Stomach smooth muscle (tissue), 2 donors: Measurements from ENCODE around the gene SETD1B.

Experiments
- H3K27ac ChIP-seq: one replicate; pipeline ENCODE4 v1.7.0; 2013; ENCODE audit warnings: mild to moderate bottlenecking, low read length, inconsistent platforms
- H3K27me3 ChIP-seq, 2 donors: one replicate each; pipeline ENCODE4 v1.7.0; 2013; ENCODE audit warnings: low read length in 2 of 2; ENCODE audit not compliant: insufficient read depth in 2 of 2, control insufficient read depth in 1 of 2
- H3K36me3 ChIP-seq, 2 donors: one replicate each; pipeline ENCODE4 v1.7.0; 2013; ENCODE audit warnings: low read length in 2 of 2; ENCODE audit not compliant: control insufficient read depth in 2 of 2, insufficient read depth in 2 of 2
- H3K4me1 ChIP-seq: one replicate; pipeline ENCODE4 v1.7.0; 2013; ENCODE audit warnings: low read length; ENCODE audit not compliant: control insufficient read depth, insufficient read depth
- H3K4me3 ChIP-seq, 2 donors: one replicate each; pipeline ENCODE4 v1.7.0; 2013; ENCODE audit warnings: low read length in 2 of 2
- H3K9ac ChIP-seq, 2 donors: one replicate each; pipeline ENCODE4 v1.7.0; 2013; ENCODE audit warnings: low read length in 2 of 2, mild to moderate bottlenecking in 1 of 2
- H3K9me3 ChIP-seq, 2 donors: one replicate each; pipeline ENCODE4 v1.7.0; 2013; ENCODE audit warnings: low read length in 2 of 2; ENCODE audit not compliant: control insufficient read depth in 2 of 2
- donor health status: healthy.
- donor health status: Pancreatic carcinoma.

SETD1B gene

GRCh38 chr12:121820056-121820455 lies 16.2 kb downstream of the SETD1B start:
- Histone ChIP-seq H3K27ac (no peak overlapping the region), H3K4me1 (no peaks in the 10 kb centered on the region), H3K9me3 (no peaks in the 10 kb centered on the region), H3K27me3 (no peaks in the 10 kb centered on the region), H3K9ac (no peak overlapping the region), H3K4me3 (no peak overlapping the region), H3K36me3 (peaks cover 45 to 49% of the 10 kb centered on the region in 2 donors)

- Histone ChIP-seq H3K27ac (no peak overlapping the region), H3K4me3 (no peak overlapping the region), H3K9ac (no peak overlapping the region), H3K4me1 (no peaks in the 10 kb centered on the region), H3K36me3 (peaks cover 40 to 46% of the 10 kb centered on the region in 2 donors), H3K9me3 (no peaks in the 10 kb centered on the region), H3K27me3 (no peaks in the 10 kb centered on the region)
Measured at GRCh38 chr12:121822393-121823100, 18.7 kb downstream of the SETD1B start.

GRCh38 chr12:121823101-121823726 lies 19.4 kb downstream of the SETD1B start:
- H3K4me3 ChIP-seq, result no peak overlapping the region
- H3K9me3 ChIP-seq, result no peaks in the 10 kb centered on the region
- H3K4me1 ChIP-seq, result no peaks in the 10 kb centered on the region
- no peaks in the 10 kb centered on the region for H3K27me3 ChIP-seq
- no peak overlapping the region for H3K9ac ChIP-seq
- H3K36me3 ChIP-seq, result peaks cover 40 to 47% of the 10 kb centered on the region in 2 donors
- no peak overlapping the region for H3K27ac ChIP-seq

- Histone ChIP-seq H3K9me3 (no peaks in the 10 kb centered on the region), H3K27ac (no peak overlapping the region), H3K9ac (no peak overlapping the region), H3K4me3 (no peak overlapping the region), H3K36me3 (peaks cover 45 to 52% of the 10 kb centered on the region in 2 donors), H3K27me3 (no peaks in the 10 kb centered on the region), H3K4me1 (peaks cover 2% of the 10 kb centered on the region)
Measured at GRCh38 chr12:121823727-121824115, 19.9 kb downstream of the SETD1B start.

- Histone ChIP-seq H3K4me3 (no peak overlapping the region), H3K9me3 (no peaks in the 10 kb centered on the region), H3K27me3 (no peaks in the 10 kb centered on the region), H3K4me1 (peaks cover 8% of the 10 kb centered on the region), H3K9ac (no peak overlapping the region), H3K27ac (no peak overlapping the region), H3K36me3 (peaks cover 43 to 44% of the 10 kb centered on the region in 2 donors)
Measured at GRCh38 chr12:121825041-121825523, 21.3 kb downstream of the SETD1B start.

GRCh38 chr12:121826318-121827150 lies 22.7 kb downstream of the SETD1B start:
- H3K9me3 ChIP-seq, result no peaks in the 10 kb centered on the region
- no peak overlapping the region for H3K27ac ChIP-seq
- H3K4me1 ChIP-seq, result peaks cover 8% of the 10 kb centered on the region
- no peak overlapping the region for H3K4me3 ChIP-seq
- peaks cover 39 to 40% of the 10 kb centered on the region in 2 donors for H3K36me3 ChIP-seq
- H3K9ac ChIP-seq, result no peak overlapping the region
- H3K27me3 ChIP-seq, result no peaks in the 10 kb centered on the region

- H3K9ac ChIP-seq, result no peak overlapping the region
- H3K27ac ChIP-seq, result no peak overlapping the region
- no peaks in the 10 kb centered on the region for H3K27me3 ChIP-seq
- H3K4me3 ChIP-seq, result no peak overlapping the region
- peaks cover 43 to 44% of the 10 kb centered on the region in 2 donors for H3K36me3 ChIP-seq
- H3K9me3 ChIP-seq, result no peaks in the 10 kb centered on the region
- H3K4me1 ChIP-seq, result peaks cover 8% of the 10 kb centered on the region
Measured at GRCh38 chr12:121827351-121828099, 23.7 kb downstream of the SETD1B start.

GRCh38 chr12:121828306-121828705 lies 24.5 kb downstream of the SETD1B start:
- Histone ChIP-seq H3K9ac (no peak overlapping the region), H3K27ac (peak overlapping the region; percentile 11)

GRCh38 chr12:121828826-121829225 lies 25.0 kb downstream of the SETD1B start:
- peaks cover 36 to 39% of the 10 kb centered on the region in 2 donors for H3K36me3 ChIP-seq
- peaks cover 8% of the 10 kb centered on the region for H3K4me1 ChIP-seq
- no peak overlapping the region for H3K9ac ChIP-seq
- no peaks in the 10 kb centered on the region for H3K9me3 ChIP-seq
- H3K4me3 ChIP-seq, result no peak overlapping the region
- H3K27me3 ChIP-seq, result no peaks in the 10 kb centered on the region
- peak overlapping the region; percentile 11 for H3K27ac ChIP-seq

More at GRCh38 chr12:121828306-121828705, 24.5 kb downstream of the SETD1B start:
- peaks cover 8% of the 10 kb centered on the region for H3K4me1 ChIP-seq
- peaks cover 41 to 44% of the 10 kb centered on the region in 2 donors for H3K36me3 ChIP-seq
- H3K27me3 ChIP-seq, result no peaks in the 10 kb centered on the region
- H3K9me3 ChIP-seq, result no peaks in the 10 kb centered on the region
- no peak overlapping the region for H3K4me3 ChIP-seq
